GM06990 (cell line): Measurements from ENCODE around the gene ABT1.

Experiments
- DNase-seq: peaks from one replicate; pipeline ENCODE4 v3.0.0-alpha.2; 2011; ENCODE audit not compliant: insufficient read length; ENCODE audit errors: extremely low read depth
- H3K27me3 ChIP-seq: replicated peaks from 2 replicates; pipeline ENCODE4 v1.6.0; 2011; ENCODE audit warnings: low read length; ENCODE audit not compliant: control insufficient read depth, insufficient read depth
- H3K36me3 ChIP-seq: 2 replicates; pipeline ENCODE4 v1.5.1; 2011; ENCODE audit warnings: low read length; ENCODE audit not compliant: control insufficient read depth, insufficient read depth
- H3K4me3 ChIP-seq: replicated peaks from 2 replicates; pipeline ENCODE4 v1.5.1; 2011; ENCODE audit warnings: low read depth, mild to moderate bottlenecking, control low read depth, low read length
- CTCF ChIP-seq: IDR thresholded peaks from 2 replicates; pipeline ENCODE4 v1.5.1; 2011; ENCODE audit warnings: low read length, control low read depth, mild to moderate bottlenecking, inconsistent platforms; ENCODE audit not compliant: insufficient read depth, poor library complexity, severe bottlenecking

The ABT1 gene

GRCh38 chr6:26578279-26578678 is 18.5 kb upstream of the ABT1 start:
- Histone ChIP-seq H3K36me3 (no peaks in the 10 kb centered on the region), H3K27me3 (no peaks in the 10 kb centered on the region), H3K4me3 (no peak overlapping the region)
- no peak for TF ChIP-seq CTCF
- no peak for DNase-seq

GRCh38 chr6:26578741-26579140 is 18.0 kb upstream of the ABT1 start:
- no peak for TF ChIP-seq CTCF
- Histone ChIP-seq H3K4me3 (no peak overlapping the region), H3K27me3 (no peaks in the 10 kb centered on the region), H3K36me3 (no peaks in the 10 kb centered on the region)
- DNase-seq, result no peak

- Histone ChIP-seq H3K36me3 (no peaks in the 10 kb centered on the region), H3K27me3 (no peaks in the 10 kb centered on the region), H3K4me3 (no peak overlapping the region)
- no peak for TF ChIP-seq CTCF
- DNase-seq, result no peak
These were observed 15.4 kb upstream of the ABT1 start for GRCh38 chr6:26581164-26581915.

- H3K36me3 ChIP-seq, result no peaks in the 10 kb centered on the region
- TF ChIP-seq CTCF, result no peak
- DNase-seq, result no peak
- H3K4me3 ChIP-seq, result no peak overlapping the region
- no peaks in the 10 kb centered on the region for H3K27me3 ChIP-seq
These were observed 7.8 kb upstream of the ABT1 start for GRCh38 chr6:26588965-26589364.

GRCh38 chr6:26592649-26593048 is 4.1 kb upstream of the ABT1 start:
- TF ChIP-seq CTCF, result no peak
- no peak for DNase-seq
- no peak overlapping the region for H3K4me3 ChIP-seq
- H3K27me3 ChIP-seq, result no peaks in the 10 kb centered on the region
- no peaks in the 10 kb centered on the region for H3K36me3 ChIP-seq
